ENCODE measurements around the gene SLC35C1.
"Not testable (repeated sequence)": the region's sequence is repeated elsewhere in the genome, so short reads cannot be mapped to it uniquely, and the experiment has no call there.

SLC35C1 gene

GRCh38 chr11:45832811-45833441, 28.0 kb downstream of the SLC35C1 start:
- H3K4me3 Mint-ChIP-seq = no peak overlapping the region

DNA sequence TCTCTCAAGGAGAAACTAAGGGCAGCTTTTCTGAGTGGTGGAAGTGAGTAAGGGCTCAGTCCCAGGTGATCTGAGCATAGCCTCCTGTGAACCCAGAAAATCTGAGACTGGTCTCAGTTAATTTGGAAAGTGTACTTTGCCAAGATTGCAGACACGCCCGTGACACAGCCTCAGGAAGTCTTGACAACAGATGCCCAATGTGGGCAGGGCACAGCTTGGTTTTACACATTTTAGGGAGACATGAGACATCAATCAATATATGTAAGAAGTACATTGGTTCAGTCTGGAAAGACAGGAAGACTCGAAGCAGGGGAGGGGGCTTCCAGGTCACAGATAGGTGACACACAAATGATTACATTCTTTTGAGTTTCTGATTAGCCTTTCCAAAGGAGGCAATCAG, 28.8 kb downstream of the SLC35C1 start:
- H3K36me3 Mint-ChIP-seq (ENCODE audit: low read depth) = no peaks in the 10 kb centered on the region
- peaks cover 29% of the 10 kb centered on the region for H3K27me3 Mint-ChIP-seq
- no peak overlapping the region for H3K4me3 Mint-ChIP-seq
- H3K27ac Mint-ChIP-seq = peak overlapping the region; percentile 57
- intact Hi-C loops (cut with micrococcal nuclease) = no loop called here
- no peaks in the 10 kb centered on the region for H3K9me3 Mint-ChIP-seq
- H3K4me1 Mint-ChIP-seq (ENCODE audit: low read depth) = peaks cover 28% of the 10 kb centered on the region

More at GRCh38 chr11:45832811-45833441, 28.0 kb downstream of the SLC35C1 start:
- Mint-ChIP-seq H3K27ac (no peak overlapping the region), H3K36me3 (ENCODE audit: low read depth) (no peaks in the 10 kb centered on the region), H3K27me3 (peaks cover 35% of the 10 kb centered on the region), H3K9me3 (no peaks in the 10 kb centered on the region), H3K4me1 (ENCODE audit: low read depth) (peaks cover 28% of the 10 kb centered on the region)
- intact Hi-C loops (cut with micrococcal nuclease) = no loop called here

- H3K4me1 Mint-ChIP-seq (ENCODE audit: low read depth) = peaks cover 28% of the 10 kb centered on the region
- intact Hi-C loops (cut with micrococcal nuclease) = no loop called here
- H3K27me3 Mint-ChIP-seq = peaks cover 27% of the 10 kb centered on the region
- peak overlapping the region; percentile 45 for H3K4me3 Mint-ChIP-seq
- H3K9me3 Mint-ChIP-seq = no peaks in the 10 kb centered on the region
- H3K36me3 Mint-ChIP-seq (ENCODE audit: low read depth) = no peaks in the 10 kb centered on the region
- H3K27ac Mint-ChIP-seq = peak overlapping the region; percentile 57
Observed at GRCh38 chr11:45834298-45834756, 29.4 kb downstream of the SLC35C1 start.

- Mint-ChIP-seq H3K27ac (no peak overlapping the region), H3K27me3 (peaks cover 33% of the 10 kb centered on the region), H3K9me3 (no peaks in the 10 kb centered on the region), H3K36me3 (ENCODE audit: low read depth) (no peaks in the 10 kb centered on the region), H3K4me1 (ENCODE audit: low read depth) (peaks cover 32% of the 10 kb centered on the region), H3K4me3 (no peak overlapping the region)
- intact Hi-C loops (cut with micrococcal nuclease) = no loop called here
Observed at GRCh38 chr11:45839204-45839603, 34.3 kb downstream of the SLC35C1 start.

DNA sequence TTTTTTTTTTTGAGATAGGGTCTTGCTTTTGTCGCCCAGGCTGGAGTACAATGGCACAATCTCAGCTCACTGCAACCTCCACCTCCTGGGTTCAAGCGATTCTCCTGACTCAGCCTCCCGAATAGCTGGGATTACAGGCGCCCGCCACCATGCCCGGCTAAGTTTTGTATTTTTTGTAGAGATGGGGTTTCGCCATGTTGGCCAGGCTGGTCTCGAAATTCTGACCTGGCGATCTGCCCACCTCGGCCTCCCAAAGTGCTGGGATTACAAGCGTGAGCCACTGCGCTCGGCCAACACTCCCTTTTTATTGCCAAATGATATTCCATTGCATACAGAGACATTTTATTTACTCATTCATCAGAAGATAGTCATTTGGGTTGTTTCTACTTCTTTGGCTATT, 35.3 kb downstream of the SLC35C1 start:
- H3K27ac Mint-ChIP-seq; H3K36me3 Mint-ChIP-seq (ENCODE audit: low read depth); H3K4me3 Mint-ChIP-seq; H3K9me3 Mint-ChIP-seq: not testable (repeated sequence)
- peaks cover 33% of the 10 kb centered on the region for H3K27me3 Mint-ChIP-seq
- intact Hi-C loops (cut with micrococcal nuclease) = loop anchor here (10.0 kb wide), 2 partner anchors 165 to 275 kb away; no protein-coding TSS in a partner anchor
- peaks cover 29% of the 10 kb centered on the region for H3K4me1 Mint-ChIP-seq (ENCODE audit: low read depth)

GRCh38 chr11:45843158-45843924, 38.4 kb downstream of the SLC35C1 start:
- intact Hi-C loops (cut with micrococcal nuclease) = loop anchor here (10.0 kb wide), 2 partner anchors 161 to 271 kb away; no protein-coding TSS in a partner anchor
- H3K36me3 Mint-ChIP-seq (ENCODE audit: low read depth) = peaks cover 5% of the 10 kb centered on the region
- peak overlapping the region; percentile 72 for H3K27ac Mint-ChIP-seq
- H3K4me1 Mint-ChIP-seq (ENCODE audit: low read depth) = peaks cover 35% of the 10 kb centered on the region
- H3K27me3 Mint-ChIP-seq = peaks cover 17% of the 10 kb centered on the region
- H3K9me3 Mint-ChIP-seq = no peaks in the 10 kb centered on the region
- no peak overlapping the region for H3K4me3 Mint-ChIP-seq

GRCh38 chr11:45844822-45845578, 40.1 kb downstream of the SLC35C1 start:
- no peak overlapping the region for H3K4me3 Mint-ChIP-seq
- peaks cover 49% of the 10 kb centered on the region for H3K4me1 Mint-ChIP-seq (ENCODE audit: low read depth)
- peaks cover 14% of the 10 kb centered on the region for H3K27me3 Mint-ChIP-seq
- H3K27ac Mint-ChIP-seq = peak overlapping the region; percentile 93
- peaks cover 5% of the 10 kb centered on the region for H3K36me3 Mint-ChIP-seq (ENCODE audit: low read depth)
- no peaks in the 10 kb centered on the region for H3K9me3 Mint-ChIP-seq
- intact Hi-C loops (cut with micrococcal nuclease) = loop anchor here (10.0 kb wide), 2 partner anchors 160 to 270 kb away; no protein-coding TSS in a partner anchor

DNA sequence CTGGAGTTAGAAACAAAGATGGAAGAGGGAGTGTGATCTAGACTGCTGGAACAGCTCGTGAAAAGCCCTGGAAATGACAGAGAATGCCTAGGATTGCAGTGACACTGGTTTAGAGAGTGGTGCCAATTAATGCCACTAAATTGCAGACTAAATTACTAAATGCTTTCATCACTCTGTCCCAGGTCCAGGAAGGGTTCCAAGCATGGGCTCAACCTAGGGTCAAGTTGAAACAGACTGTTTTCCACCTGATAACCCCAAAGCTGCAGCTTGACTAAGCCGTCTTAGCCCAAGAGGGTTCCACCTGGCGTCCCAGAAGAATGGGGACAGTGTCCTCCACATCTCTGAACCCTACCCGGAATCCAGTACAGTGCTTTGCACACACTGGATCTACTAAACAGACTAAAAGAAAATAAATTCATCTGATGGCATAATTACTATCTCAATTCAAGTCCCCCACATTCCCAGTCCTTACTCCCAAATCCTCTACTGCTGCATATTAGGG, 41.3 kb downstream of the SLC35C1 start:
- Mint-ChIP-seq H3K4me3 (no peak overlapping the region), H3K4me1 (ENCODE audit: low read depth) (peaks cover 61% of the 10 kb centered on the region), H3K27ac (peak overlapping the region; percentile 93), H3K27me3 (peaks cover 11% of the 10 kb centered on the region), H3K9me3 (no peaks in the 10 kb centered on the region), H3K36me3 (ENCODE audit: low read depth) (peaks cover 5% of the 10 kb centered on the region)
- intact Hi-C loops (cut with micrococcal nuclease) = loop anchor here (10.0 kb wide), 2 partner anchors 159 to 269 kb away; no protein-coding TSS in a partner anchor

DNA sequence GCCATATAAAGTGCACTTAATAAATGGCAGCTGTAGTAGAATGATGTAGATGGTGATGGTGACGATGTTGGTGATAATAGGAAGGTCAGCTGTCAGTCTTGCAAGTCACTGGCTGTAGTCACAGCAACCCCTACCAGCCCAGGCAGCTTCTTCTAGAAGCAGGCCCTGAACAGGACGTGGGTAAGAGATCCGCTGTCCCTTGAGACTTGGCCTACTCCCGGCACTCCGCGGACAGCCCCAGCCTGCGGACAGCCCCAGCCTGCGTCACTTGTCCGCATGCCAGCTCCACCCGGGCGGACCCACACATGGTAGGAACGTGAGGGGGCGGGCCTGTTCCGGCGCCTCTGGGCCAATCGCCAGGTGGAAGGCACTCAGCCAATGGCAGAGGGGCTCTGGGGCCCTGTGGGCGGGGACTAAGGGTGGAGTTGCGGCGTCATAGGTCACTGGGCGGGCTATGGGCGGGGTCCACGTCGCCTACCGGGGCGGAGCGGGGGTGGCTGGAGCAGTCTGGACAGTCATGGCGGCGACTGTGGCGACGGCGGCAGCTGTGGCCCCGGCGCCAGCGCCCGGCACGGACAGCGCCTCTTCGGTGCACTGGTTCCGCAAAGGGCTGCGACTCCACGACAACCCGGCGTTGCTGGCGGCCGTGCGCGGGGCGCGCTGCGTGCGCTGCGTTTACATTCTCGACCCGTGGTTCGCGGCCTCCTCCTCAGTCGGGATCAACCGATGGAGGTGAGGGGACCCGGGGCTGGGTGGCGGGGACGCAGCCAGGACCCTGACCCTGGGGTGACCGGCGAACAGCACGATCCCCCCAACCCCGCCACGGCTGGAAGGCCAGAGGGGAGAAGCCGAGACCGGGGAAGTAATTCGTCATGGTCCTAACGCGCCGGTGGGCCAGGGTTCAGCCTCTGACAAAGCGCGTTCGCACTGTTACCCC, 42.3 kb downstream of the SLC35C1 start, which contains the start of gene CRY2:
TSS of gene CRY2 (plus strand) at position 502 of the 937 bp plus-strand sequence. CDS start at position 518, 16 bp downstream.
- Mint-ChIP-seq H3K36me3 (ENCODE audit: low read depth) (peaks cover 5% of the 10 kb centered on the region), H3K4me1 (ENCODE audit: low read depth) (peaks cover 67% of the 10 kb centered on the region), H3K27ac (peak within 1 kb of the TSS; percentile 93), H3K4me3 (peak within 1 kb of the TSS; percentile 84), H3K27me3 (peaks cover 7% of the 10 kb centered on the region), H3K9me3 (no peaks in the 10 kb centered on the region)
- intact Hi-C loops (cut with micrococcal nuclease) = loop anchor here (1.0 to 10.0 kb wide), 5 partner anchors 11 to 268 kb away; partner anchors contain the start of gene SLC35C1

- peak overlapping the region; percentile 93 for H3K27ac Mint-ChIP-seq
- intact Hi-C loops (cut with micrococcal nuclease) = loop anchor here (1.0 to 10.0 kb wide), 5 partner anchors 10 to 267 kb away; partner anchors contain the start of gene SLC35C1
- H3K4me3 Mint-ChIP-seq = peak overlapping the region; percentile 84
- no peaks in the 10 kb centered on the region for H3K9me3 Mint-ChIP-seq
- H3K27me3 Mint-ChIP-seq = peaks cover 4% of the 10 kb centered on the region
- peaks cover 70% of the 10 kb centered on the region for H3K4me1 Mint-ChIP-seq (ENCODE audit: low read depth)
- peaks cover 5% of the 10 kb centered on the region for H3K36me3 Mint-ChIP-seq (ENCODE audit: low read depth)
Observed at GRCh38 chr11:45847911-45848316, 43.0 kb downstream of the SLC35C1 start.

- intact Hi-C loops (cut with micrococcal nuclease) = loop anchor here (10.0 kb wide), 2 partner anchors 156 to 266 kb away; no protein-coding TSS in a partner anchor
- H3K4me3 Mint-ChIP-seq = peak overlapping the region; percentile 34
- peaks cover 2% of the 10 kb centered on the region for H3K27me3 Mint-ChIP-seq
- H3K36me3 Mint-ChIP-seq (ENCODE audit: low read depth) = peaks cover 5% of the 10 kb centered on the region
- peak overlapping the region; percentile 93 for H3K27ac Mint-ChIP-seq
- no peaks in the 10 kb centered on the region for H3K9me3 Mint-ChIP-seq
- peaks cover 62% of the 10 kb centered on the region for H3K4me1 Mint-ChIP-seq (ENCODE audit: low read depth)
Observed at GRCh38 chr11:45848654-45849081, 43.7 kb downstream of the SLC35C1 start.

DNA sequence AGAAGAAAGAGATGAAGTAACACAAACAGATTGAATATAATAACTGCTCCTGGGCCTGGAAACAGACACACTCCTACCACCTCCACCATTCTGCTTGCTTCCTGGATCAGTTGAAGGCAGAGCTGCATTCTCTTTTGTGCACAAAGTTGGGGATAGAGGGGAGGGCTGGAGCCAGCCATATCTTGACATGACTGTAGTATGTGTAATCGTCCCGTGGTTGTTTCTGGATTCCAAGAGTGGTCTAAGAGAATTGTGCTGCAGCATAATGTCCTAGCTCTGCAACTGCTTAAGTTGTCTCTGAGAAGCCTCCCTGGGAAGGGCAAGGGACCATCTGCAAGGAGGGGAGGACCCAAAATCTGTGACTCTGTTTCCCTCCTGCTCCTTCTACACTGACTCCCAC, 45.5 kb downstream of the SLC35C1 start:
- Mint-ChIP-seq H3K4me1 (ENCODE audit: low read depth) (peaks cover 57% of the 10 kb centered on the region), H3K27ac (no peak overlapping the region), H3K27me3 (no peaks in the 10 kb centered on the region), H3K9me3 (no peaks in the 10 kb centered on the region), H3K36me3 (ENCODE audit: low read depth) (peaks cover 8% of the 10 kb centered on the region), H3K4me3 (no peak overlapping the region)
- intact Hi-C loops (cut with micrococcal nuclease) = no loop called here

Measured in dendritic cell treated with granulocyte-macrophage colony-stimulating factor and Interleukin-4, amounts not matched to agents 40 ng/mL and 50 ng/mL, for 4 days (primary cell).